Ascending aorta (tissue), 2 donors: ENCODE measurements around the gene KRTAP2-4. TPM values are rescaled to one million over a fixed set of nuclear protein-coding genes. Genes with fewer than 3 reads are reported as not detected.
"Not testable (repeated sequence)": the region's sequence is repeated elsewhere in the genome, so short reads cannot be mapped to it uniquely, and the experiment has no call there.

Source experiments
- DNase-seq, 2 donors: peaks; one replicate each; pipeline ENCODE4 v3.0.0-alpha.2; 2019; ENCODE audit warnings: low spot score in 2 of 2
- H3K27ac ChIP-seq, 2 donors: fragments of 200-600 bp; sonication (generic); one replicate each; pipeline ENCODE4 v1.5.1; 2016 to 2017; ENCODE audit warnings: mild to moderate bottlenecking in 1 of 2
- H3K27me3 ChIP-seq: fragments of 200-600 bp; sonication (generic); one replicate; pipeline ENCODE4 v1.5.1; 2017
- H3K36me3 ChIP-seq, 2 donors: fragments of 200-600 bp; sonication (generic); one replicate each; pipeline ENCODE4 v1.5.1; 2016
- H3K4me1 ChIP-seq, 2 donors: fragments of 200-600 bp; sonication (generic); one replicate each; pipeline ENCODE4 v1.5.1; 2016 to 2017; ENCODE audit warnings: mild to moderate bottlenecking in 1 of 2
- H3K4me3 ChIP-seq, 2 donors: fragments of 200-600 bp; sonication (generic); one replicate each; pipeline ENCODE4 v1.5.1; 2016 to 2017; ENCODE audit warnings: mild to moderate bottlenecking in 1 of 2
- H3K9me3 ChIP-seq, 2 donors: fragments of 200-600 bp; sonication (generic); one replicate each; pipeline ENCODE4 v1.5.1; 2016
- CTCF ChIP-seq, 3 experiments: fragments of 200-600 bp in 2 of 3; fragments of 450-650 bp in 1 of 3; sonication (generic) in 2 of 3; IDR thresholded peaks; one replicate each; pipeline ENCODE4 v1.5.1; 2016 to 2019; ENCODE audit warnings: antibody characterized with exemption in 3 of 3, mild to moderate bottlenecking in 1 of 3, moderate library complexity in 1 of 3
- intact Hi-C: fragments of 100-400 bp; cut with DNase I; formaldehyde crosslinking; loops from one replicate; pipeline ENCODE4 v1.15.1; 2023
- total RNA-seq: library from RNA; depleted of rRNA; stranded (reverse); fragments of >200 nt; gene quantifications from one replicate; pipeline ENCODE4 v1.1.0, GENCODE V29; 2016

The KRTAP2-4 gene
- total RNA-seq, 1 donor from 2014 or later = not detected

DNA sequence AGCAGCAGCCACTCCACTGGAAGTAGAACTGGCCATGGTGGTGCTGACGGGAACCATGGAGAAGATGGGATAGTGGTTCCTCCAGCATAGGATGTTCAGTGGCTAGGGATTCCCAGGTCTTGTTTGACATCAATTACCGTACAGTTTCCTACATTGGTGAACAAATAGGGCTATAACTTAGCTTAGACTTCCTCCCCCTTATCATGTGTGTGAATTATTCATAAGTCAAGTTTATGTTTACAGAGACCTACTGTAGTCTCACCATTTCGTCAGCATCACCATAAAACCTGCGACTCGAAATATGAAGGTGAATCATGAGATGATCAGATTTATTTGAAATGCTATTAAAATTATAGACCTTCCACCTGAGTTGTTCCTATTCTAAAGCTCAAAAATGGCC lies 6.9 kb downstream of the KRTAP2-4 start:
- no peak overlapping the region for H3K4me3 ChIP-seq
- no peak for DNase-seq
- H3K4me1 ChIP-seq = peaks cover 9 to 10% of the 10 kb centered on the region in 2 donors
- H3K27ac ChIP-seq = no peak overlapping the region
- intact Hi-C loops = no loop called here
- no peaks in the 10 kb centered on the region for H3K36me3 ChIP-seq
- no peak for TF ChIP-seq CTCF (IDR thresholded peaks at IDR 0.05)
- H3K27me3 ChIP-seq = no peaks in the 10 kb centered on the region
- H3K9me3 ChIP-seq = no peaks in the 10 kb centered on the region

DNA sequence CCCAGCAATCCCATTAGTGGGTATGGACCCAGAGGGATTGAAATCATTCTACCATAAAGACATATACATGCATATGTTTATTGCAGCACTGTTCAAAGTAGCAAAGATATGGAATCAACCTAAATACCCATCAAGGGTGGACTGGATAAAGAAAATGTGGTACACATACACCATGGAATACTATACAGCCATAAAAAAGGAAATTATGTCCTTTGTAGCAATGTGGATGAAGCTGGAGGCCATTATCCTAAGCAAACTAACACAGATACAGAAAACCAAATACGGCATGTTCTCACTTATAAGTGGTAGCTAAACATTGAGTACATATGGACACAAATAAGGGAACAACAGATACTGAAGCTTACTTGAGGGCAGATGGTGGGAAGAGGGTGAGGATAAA lies 8.1 kb downstream of the KRTAP2-4 start:
- intact Hi-C loops = no loop called here
- Histone ChIP-seq H3K27me3 (no peaks in the 10 kb centered on the region), H3K4me3 (no peak overlapping the region), H3K4me1 (peaks cover 9 to 10% of the 10 kb centered on the region in 2 donors), H3K36me3 (no peaks in the 10 kb centered on the region), H3K9me3 (peaks cover 0 to 3% of the 10 kb centered on the region in 2 donors), H3K27ac (no peak overlapping the region)
- TF ChIP-seq CTCF (IDR thresholded peaks at IDR 0.05) = no peak
- no peak for DNase-seq

DNA sequence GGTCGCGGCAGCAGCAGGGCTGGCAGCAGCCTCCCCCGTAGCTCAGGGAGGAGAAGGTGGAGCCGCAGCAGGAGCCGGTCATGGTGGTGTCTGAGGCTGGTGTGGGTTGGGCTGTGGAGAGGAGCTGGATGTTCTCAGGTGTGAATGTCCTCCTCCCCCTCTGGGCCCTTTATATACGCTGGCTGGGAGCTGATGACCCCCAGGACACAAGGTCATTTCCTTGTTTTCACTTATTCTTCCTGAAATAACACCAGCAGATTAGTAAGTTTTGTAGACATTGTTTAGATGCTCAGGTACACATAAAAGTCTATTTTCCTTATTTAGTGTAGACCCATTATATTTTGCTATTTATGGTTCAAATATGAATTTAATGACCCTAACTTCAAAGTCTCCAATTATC lies 10.5 kb downstream of the KRTAP2-4 start, which contains the start of gene KRTAP2-2:
KRTAP2-2 (minus strand) TSS at position 101 of the 400 bp plus-strand sequence; CDS start at position 82, 19 bp downstream.
- H3K9me3 ChIP-seq, H3K27ac ChIP-seq, intact Hi-C loops, H3K4me1 ChIP-seq, H3K36me3 ChIP-seq, DNase-seq, H3K27me3 ChIP-seq, H3K4me3 ChIP-seq: not testable (repeated sequence)

DNA sequence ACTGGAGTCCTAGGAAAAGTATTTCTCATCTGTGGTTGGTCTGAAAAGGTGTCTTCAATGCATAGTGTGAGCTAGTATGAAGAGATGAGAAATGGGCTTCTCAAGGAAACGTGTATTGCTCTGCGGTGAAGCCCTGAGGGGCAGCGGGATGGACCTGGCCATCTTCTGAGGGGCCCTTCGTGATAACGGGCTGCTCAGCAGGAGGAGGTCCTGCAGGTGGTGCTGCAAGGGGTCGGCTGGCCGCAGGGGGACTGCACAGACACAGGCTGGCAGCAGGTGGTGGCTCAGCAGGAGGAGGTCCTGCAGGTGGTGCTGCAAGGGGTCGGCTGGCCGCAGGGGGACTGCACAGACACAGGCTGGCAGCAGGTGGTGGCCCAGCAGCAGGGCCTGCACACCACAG lies 11.1 kb downstream of the KRTAP2-4 start:
- H3K27ac ChIP-seq, intact Hi-C loops, DNase-seq, H3K4me3 ChIP-seq, H3K4me1 ChIP-seq, H3K36me3 ChIP-seq, H3K27me3 ChIP-seq, H3K9me3 ChIP-seq: not testable (repeated sequence)

DNA sequence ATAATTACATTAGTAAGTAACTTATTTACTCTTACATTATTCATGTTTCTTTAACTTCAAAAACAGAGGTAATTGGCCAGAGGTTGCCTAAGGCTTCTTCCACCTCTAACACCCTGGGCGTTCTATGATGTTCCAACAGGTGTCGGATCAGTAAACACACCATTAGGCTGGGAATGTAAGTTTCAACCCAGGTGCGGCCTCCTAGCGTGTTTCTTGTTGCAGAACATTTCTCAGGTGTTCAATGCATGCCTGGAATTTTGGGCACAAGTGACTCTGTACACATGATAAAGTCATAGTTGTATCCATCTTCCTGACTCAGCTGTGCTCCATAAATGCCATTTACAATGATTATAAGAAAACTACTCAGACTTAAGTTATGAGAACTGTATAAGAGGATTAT lies 11.7 kb downstream of the KRTAP2-4 start:
- Histone ChIP-seq H3K36me3 (no peaks in the 10 kb centered on the region), H3K9me3 (peaks cover 0 to 3% of the 10 kb centered on the region in 2 donors), H3K4me3 (no peak overlapping the region), H3K27me3 (no peaks in the 10 kb centered on the region), H3K27ac (no peak overlapping the region), H3K4me1 (no peaks in the 10 kb centered on the region)
- DNase-seq = no peak
- intact Hi-C loops = no loop called here
- TF ChIP-seq CTCF (IDR thresholded peaks at IDR 0.05) = no peak

DNA sequence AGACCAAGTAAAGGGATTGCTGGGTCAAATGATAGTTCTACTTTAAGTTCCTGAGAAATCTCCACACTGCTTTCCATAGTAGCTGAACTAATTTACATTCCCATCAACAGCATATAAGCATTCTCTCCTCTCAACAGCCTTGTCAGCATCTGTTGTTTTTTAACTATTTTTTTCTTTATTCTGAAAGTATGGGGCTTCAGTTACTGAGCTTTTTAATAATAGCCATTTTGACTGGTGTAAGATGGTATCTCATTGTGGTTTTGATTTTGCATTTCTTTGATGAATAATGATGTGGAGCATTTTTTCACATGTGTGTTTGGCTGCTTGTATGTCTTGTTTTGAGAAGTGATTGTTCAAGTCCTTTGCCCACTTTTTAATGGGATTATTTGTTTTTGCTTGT lies 13.1 kb downstream of the KRTAP2-4 start:
- H3K4me1 ChIP-seq = no peaks in the 10 kb centered on the region
- no peaks in the 10 kb centered on the region for H3K27me3 ChIP-seq
- no peak overlapping the region for H3K4me3 ChIP-seq
- H3K27ac ChIP-seq = no peak overlapping the region
- DNase-seq = no peak
- peaks cover 0 to 3% of the 10 kb centered on the region in 2 donors for H3K9me3 ChIP-seq
- intact Hi-C loops = no loop called here
- H3K36me3 ChIP-seq = no peaks in the 10 kb centered on the region
- no peak for TF ChIP-seq CTCF (IDR thresholded peaks at IDR 0.05)

DNA sequence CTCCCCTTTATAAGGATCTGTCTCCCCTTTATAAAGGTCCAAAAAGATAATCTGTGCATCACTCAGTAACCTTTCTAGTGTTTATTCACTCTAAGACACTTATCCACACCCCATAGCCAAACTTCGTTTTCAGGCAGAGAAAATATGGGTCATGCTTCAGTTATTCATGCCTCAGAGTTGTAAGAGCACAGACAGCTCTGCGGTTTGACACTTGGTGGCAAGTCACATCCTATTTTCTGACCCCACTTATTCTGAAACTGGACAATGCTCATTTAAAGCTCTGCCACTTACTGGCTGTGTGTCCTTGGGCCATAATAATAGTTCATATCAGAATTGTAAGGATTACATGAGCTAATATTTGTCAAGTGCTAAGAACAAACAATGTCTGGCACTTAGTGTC lies 16.6 kb downstream of the KRTAP2-4 start:
- H3K4me1 ChIP-seq = no peaks in the 10 kb centered on the region
- no peaks in the 10 kb centered on the region for H3K27me3 ChIP-seq
- intact Hi-C loops = no loop called here
- no peak for DNase-seq
- no peak overlapping the region for H3K27ac ChIP-seq
- H3K36me3 ChIP-seq = no peaks in the 10 kb centered on the region
- no peak overlapping the region for H3K4me3 ChIP-seq
- no peak for TF ChIP-seq CTCF (IDR thresholded peaks at IDR 0.05)
- H3K9me3 ChIP-seq = peaks cover 0 to 3% of the 10 kb centered on the region in 2 donors
